HG02571 (cell line): ENCODE measurements around the gene SLAMF9.
A peak's percentile ranks its signal among the peaks of the same experiment; 100 is the strongest.

Source experiments
- ATAC-seq: cut with Tn5 transposase; IDR thresholded peaks from one replicate; pipeline ENCODE4 v1.9.1; 2021; ENCODE audit warnings: mild to moderate bottlenecking, moderate library complexity; ENCODE audit not compliant: unreplicated experiment

The SLAMF9 gene

DNA sequence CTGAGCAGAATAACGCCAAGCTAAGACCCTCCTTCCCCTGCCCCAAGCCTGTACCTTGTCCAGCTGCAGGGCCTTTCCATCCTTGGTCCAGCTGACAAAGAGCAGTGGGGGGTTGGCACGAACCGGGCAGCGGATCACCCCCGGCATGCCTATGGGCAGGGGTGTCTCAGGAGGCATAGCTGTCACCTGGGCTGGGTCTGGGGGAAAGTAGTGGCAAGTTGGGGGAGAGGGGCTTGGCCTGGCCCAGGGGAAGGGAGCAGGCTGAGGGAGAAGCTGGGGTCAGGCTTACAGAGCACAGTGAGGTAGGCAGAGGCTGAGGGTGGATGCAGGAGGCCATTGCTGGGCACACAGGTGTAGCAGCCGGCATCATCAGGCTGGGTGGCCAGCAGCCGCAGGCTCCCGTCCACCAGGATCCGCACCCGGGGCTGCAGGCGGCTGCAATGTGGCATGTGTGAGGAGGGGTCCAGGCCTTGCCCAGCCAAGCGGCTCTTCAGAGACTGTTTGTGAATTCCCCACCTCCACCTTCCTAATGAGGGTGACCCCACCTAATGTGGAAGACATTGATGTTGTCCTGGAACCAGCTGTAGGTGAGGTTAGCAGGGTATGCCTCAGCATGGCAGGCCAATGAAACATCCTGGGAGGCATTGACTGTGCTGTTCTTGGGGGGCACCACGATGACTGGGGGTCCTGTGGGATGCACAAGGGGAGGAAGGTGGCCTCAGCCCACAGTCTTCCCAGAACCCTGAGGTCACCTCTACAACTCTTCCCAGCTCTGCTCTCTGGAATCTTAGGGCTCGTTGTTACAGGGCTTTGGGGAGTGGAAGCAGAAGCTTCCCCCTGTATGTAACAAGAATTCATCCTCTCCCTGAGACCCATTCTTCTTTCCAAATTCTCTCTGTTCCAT is 19.6 kb downstream of the SLAMF9 start:
- ATAC-seq = no peak

DNA sequence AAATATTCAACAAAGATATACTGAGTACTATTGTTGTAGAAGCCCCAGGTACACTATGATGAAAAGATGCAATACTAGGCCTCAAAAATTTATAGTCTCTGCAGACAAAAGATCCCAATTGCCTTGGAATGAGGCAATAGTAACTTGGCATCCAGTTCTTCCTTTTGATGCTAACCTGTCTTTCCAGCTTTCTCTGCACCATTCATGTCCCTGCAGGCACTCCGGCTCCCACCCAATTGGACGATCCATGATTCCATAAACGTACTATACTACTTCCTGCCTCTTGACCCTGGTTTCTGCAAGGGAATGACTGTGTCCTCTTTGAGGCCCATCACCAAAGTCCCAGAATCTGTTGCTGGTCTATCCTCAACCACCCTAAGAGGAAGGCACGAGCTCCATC is 20.7 kb downstream of the SLAMF9 start:
- no peak for ATAC-seq

DNA sequence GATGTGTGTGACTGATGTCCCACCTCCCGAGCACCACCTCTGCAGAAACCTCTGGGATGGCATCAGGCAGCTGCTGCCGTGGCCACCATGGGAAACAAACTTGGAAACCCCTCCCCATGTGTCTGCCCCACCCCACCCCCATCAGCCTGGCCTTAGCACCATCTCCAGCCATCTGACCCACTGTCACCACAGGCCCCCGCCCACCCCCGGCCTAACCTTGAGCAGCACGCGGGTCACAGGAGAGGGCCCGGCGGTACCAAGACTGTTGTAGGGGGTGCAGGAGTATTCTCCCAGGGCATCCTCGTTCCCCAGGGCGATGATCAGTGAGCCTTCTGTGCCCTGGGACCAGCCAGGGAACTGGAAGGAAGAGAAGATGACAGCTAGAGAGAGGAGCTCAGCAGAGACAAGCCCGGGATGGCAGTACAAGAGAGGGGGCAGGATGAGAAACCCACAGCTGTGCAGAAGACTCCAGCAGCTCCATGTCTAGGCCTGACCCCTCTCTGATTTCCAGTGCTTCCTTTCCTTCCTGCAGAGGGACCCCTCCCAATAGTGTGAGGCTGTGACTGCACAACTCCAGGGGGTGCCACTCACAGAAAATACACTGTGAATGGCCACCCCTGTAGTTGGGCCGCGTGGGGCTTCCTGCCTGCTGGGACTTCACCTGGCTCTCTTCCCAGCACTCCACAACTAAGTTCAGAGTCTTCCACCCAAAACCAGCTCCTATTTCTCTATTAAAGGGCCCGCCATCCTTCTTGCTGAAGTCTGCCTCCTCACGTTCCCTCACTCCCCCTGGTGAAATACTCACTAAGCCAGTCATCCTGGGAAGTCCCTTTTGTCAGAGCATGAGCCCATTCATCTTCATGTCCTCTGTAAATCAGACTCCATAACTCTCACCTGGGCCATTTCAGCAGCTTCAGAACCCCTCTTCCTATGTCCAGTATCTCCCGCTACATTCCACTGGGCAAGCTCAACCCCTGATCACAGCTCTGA is 21.4 kb downstream of the SLAMF9 start:
- no peak for ATAC-seq

DNA sequence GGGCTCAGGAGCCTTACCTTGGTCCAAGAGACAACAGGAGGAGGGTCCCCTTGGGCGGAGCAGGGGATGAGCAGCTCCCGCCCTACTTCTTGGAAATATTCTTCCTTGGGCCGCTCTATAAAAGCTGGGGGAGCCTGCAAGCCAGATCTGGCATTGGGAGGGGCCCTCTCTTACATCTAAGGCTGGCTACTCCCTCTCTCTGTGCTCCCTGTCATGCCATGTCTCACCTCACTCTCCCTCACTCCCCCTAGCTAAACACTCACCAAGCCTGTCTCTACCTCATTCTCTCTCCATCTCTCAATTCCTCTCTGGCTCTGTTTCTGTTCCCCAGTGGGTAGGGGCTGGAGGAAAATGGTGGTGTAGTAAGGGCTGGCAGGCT is 22.3 kb downstream of the SLAMF9 start:
- no peak for ATAC-seq

DNA sequence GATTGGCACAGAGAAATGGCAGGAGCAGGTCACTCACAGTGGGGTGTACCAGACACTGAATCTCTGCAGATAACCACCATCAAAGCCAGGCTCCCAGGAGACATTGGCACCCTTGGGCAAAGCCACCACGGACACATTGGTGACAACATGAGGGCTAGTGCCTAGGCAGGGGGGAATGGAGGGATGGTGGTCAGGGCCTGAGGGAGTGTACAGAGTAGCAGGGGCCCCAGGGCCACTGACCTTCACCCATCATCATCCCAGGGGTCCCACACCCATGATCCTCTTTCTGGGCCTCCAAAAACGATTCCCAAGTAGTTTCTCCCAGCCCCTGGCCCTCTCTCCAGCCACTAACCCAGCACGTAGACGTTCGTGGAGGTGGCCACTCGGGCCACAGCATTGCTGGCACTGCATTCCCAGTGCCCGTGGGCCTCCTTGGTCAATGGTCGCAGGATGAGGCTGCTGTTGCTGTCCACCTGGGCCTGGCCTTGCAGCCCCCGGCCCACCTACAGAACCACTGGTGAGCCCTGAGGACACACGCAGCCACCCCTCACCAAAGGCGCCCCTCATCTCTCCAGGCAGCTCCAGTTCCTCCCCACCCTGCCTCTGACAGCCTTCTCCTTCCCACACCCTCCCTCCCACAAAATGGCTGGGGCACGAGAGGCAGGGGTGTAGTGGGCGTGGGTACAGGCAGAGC is 22.8 kb downstream of the SLAMF9 start:
- ATAC-seq = no peak

DNA sequence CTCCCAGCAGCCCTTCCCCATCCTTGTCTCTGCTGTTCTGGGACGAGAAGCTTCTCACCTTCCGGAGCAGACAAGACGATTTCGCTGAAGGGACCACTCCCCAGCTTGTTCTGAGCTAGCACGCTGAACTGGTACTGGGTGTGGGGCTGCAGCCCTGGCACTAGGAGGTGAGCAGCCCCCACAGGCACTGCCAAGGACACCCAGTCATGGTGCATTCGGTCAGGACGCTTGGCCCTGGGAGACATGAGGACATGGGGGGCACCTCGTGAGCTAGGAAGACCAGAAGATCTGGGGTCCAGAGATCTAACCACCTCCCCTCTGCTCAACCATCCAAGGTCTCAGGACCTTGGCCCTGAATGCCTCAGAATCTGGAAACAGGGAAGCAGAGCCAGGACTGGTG is 23.4 kb downstream of the SLAMF9 start:
- no peak for ATAC-seq

DNA sequence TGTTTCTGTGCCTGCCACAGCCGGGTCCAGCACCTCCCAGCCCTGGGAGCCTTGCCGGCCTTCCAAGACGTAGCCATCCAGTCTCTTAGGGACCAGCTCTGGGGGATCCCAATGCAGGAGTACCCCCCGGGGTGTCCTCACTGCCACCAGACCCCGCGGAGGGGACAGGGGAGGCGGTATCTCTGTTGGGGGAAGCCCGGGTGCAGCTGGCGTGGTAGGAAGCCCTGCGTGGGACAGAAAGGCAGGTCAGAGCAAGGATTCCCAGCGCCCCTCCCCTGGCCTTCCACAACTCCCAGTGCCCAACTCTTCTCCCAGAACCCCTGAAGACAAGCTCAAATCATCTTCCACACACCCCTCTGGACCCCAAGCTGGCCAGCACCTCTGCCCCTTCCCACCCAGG is 23.8 kb downstream of the SLAMF9 start:
- ATAC-seq = no peak

DNA sequence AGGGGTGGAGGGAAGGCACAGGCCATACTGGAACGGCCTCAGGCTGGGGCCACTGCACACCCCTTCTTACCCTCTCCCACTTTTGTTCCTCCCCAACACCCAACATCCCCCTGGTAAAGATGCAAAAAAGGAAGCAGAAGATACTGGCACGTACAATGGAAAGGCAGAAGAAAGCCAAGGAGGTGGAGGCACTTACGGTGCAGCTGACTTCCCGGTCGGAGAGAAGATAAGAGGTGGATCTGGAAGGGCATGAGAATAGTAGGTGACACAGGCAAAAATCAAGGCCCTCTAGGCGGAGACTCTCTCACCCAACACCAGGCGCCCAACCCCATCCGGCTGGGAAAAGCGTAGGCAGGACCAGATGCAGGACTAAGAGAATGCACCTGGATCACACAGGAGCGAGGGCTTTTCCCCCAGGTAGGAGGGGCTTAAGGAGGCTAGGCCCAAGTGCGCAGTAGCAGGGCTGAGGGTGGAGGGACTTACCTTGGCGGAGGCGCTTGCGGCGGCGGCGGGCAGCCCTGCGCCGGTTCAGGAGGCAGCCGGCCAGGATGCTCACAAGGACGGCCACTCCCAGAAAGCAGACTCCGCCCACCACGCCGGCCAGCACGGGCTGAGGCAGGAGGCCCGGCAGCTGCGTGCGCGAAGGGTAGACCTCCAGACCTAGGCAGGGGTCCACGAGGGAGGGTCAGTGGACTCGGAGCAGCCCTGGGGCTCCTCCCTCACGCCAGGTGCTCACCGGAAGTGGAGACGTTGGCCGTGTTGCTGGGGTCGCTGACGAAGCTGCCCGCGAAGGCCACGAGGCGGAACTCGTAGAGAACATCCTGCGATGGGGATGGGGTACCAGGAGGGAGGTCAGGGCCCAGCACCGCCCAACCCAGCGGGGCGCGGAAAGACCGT is 24.6 kb downstream of the SLAMF9 start:
- ATAC-seq = no peak

DNA sequence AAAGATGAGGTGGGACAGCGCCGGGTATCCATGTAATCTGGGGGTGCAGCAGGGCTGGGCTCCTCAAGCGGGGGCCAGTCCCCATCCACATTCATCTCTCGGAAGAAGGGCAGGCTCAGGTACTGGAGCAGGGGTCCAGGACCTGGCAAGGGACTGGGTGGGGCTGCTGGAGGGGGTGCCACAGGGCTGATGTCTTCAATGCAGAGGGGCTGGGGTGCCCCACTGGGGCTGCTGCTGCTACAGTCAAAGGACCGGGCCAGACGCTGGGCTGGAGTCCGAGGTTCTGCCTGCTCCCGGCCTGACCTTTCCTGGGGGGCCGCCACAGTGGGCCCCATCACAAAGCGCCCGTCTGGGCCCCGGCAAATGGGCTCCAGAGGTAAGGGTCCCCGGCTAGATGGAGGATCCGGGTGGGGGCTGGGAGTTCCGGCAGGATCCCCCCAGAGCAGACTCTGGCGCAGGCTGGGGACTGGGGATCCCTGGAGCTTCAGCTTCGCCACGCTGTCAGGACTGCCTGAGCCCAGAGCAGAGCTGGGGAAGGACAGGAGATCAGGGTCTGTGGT is 25.5 kb downstream of the SLAMF9 start:
- no peak for ATAC-seq

DNA sequence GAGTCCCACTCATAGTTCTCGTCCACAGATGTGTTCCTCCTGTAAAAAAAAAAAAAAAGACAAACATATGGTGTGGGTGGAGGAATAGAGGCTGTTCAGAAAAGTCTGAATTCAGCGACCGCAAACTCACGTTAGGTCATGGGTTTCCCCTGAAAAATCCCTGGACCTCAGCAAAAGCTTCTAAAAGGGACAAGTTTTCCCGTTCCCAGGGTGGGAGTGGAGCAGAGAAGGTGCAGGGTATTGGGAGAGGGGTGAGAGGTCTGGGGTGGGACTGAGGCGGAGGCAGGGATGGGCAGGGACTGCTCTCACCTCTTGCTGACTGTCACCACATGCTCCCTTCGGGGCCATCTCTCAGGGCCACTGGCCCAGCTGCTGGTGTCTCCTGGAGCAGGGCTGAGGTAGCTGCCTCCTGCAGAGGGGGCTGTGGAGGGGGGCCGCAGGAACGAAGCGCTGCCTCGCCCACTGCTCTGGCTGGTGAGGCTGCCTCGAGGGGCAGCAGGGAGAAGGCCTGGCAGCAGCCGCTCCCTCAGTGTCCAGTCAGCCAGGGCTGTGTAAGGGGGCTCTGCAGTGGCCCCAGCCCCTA is 26.1 kb downstream of the SLAMF9 start:
- ATAC-seq = no peak

DNA sequence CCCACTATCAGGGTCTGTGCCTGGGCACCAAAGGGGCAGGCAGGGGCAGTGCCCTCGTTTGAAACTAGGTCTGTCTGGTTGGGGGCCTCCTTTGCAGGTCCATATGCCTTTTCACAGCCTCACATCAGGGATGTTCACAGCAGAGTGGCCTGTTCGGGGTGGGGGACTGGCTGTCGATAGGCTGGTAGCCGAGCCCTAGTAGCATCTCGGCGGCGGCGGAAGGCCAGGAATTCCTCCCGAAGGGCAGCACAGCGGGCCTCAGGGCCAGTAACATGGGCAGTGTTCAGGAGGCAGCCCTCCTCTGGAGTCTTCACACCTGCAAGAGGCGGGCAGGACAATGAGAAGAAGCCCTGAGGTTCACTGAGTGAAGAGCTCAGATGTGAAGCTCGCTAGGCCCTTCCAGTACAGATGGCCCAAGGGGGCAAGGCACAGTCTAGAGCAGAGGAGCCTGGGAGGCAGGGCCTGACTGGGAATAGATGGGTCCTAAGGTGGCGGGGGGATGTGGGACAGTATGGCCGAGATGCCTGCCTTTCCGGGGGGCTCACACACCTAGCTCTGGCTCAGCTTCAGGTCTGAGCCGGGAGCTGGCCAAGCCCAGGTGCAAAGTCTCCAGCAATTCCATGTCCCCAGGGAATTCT is 26.7 kb downstream of the SLAMF9 start:
- ATAC-seq = no peak

DNA sequence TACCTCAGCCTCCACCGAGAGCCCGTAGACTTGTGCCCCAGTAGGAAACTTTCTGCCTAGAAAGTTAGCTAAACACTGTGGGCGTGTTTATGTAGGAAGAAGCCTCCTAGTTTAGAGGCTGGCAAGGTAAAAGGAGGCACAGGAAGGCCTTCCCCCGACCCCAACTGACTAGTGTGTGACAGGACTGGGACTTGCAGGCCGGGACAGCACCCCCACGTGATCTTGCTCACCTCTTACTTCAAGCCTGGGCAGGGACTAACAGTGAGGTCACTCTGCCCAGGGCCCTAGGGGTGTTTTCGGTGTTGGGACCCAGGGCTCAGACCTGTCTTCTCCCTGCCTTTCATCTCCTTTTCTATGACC is 28.3 kb downstream of the SLAMF9 start:
- peak; percentile 6 for ATAC-seq

DNA sequence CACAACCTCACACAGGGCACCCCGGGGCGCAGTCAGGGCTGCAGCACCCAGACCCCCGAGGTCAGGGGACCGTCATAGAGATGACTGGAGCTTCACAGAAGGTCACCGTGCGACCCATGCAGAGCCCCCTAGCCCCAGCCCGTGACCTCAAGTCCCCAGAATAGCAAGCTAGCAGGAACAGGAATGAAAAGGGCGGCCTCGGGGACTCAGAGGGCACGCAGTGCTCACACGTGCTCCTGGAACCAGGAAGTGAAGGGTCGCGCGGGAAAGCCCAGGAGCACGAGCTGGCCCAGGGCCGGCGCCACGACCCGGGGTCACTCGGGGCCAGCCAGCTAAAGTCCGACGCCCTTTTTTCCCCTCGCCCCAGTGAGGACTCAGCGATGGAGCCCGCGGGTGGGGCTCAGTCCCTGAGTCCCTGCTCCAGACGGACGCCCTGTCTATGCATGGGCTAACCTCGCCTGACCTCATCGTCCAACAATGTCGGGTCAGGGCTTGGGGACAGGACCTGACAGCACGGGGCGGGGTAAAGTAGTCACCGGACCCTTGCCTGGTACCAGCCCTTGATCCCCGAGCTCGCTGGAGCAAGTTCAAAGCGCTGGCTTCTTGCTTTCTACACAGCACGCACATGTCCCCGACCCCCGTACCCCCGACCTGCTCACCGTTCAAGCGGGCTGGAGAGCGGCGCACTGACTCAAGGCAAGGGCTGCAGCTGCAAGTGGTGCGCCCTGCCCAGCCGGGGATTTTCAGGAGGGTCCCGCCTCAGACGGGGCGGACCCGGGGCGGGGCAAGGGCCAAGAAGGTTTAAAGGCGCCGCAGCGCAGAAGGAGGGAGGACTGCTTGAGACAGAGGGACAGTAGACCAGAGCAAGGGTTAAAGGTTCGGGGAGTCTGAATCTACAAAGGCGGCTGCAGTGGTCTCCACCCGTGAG is 29.0 kb downstream of the SLAMF9 start, which contains the start of gene TAGLN2:
Gene TAGLN2, minus strand, starts transcription at position 717 of the 928 bp plus-strand sequence. CDS start 4,998 bp downstream, outside the sequence.
- ATAC-seq = peak; percentile 55

DNA sequence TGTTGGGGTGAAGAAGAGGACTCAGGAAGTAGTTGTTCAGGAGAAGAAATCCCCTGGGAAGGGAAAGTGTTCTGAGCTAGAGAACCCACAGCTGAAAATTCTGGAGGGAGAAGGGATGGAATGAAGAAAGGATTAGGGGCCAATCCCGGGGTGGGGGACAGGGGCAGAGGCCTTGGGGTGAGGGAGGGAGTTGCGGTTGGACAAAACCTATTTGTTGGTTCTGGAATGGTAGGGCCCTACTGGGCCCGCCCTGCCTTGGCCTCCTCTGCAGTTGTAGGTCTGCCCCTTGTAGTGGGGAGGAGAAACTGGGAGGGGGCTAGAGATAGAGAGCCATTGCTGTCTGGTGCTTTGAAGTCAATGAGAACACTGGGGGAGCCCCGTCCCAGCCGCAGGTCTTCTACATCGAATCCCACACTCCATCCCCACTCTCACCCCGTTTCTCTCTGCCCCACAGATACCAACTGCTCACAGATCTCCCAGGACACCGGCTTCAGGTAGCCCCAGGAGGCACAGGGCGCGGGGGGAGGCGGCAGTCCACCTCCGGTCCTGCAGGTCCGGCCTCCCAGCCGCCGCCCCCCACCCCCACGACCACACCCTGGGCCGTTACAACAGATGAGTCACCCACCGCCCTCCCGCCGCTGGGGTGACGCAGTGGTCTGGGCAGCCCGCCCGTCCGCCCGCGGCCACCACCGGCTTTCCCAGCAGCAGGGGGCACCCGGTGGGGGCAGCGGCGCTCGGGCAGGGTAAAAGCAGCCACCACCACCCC is 29.8 kb downstream of the SLAMF9 start:
- no peak for ATAC-seq

DNA sequence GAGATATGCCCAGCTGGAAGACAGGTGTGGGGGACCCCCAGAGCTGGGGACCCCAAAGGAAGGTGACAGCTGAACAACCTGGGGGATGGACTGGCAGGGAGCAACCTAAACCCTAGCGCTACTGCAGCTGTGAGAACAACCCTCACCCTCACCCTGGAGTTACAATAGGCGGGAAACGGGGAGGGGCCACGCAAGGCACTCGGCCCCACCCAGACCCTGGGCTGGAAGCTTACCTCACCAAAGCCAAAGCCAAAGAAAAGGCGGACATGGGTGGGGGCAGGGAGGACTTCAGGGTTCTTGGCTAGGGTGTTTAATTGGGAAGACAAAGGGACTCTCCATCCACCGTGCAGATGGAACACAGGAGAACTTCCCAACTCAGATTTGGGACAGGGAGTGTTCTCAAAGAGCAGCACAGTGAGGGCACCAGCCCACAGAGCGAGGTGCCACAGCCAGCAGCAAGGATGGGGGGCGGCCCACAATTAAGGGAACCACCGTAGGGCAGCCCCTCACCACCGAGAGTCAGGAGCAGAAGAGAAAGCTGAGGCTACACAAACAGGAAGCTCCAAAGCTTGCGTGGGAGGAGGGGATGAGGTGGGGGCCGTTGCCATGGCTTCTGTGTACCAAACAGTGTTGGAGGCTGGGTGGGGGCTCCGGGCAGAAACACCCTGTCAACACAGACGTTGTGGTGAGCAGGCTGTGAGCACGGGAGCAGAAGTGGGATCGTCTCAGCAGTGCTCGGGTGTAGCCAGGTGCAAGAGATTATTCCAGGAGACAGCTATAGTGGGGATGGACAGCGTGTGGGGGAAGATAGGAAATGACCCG is 30.6 kb downstream of the SLAMF9 start:
- peak; percentile 27 for ATAC-seq

DNA sequence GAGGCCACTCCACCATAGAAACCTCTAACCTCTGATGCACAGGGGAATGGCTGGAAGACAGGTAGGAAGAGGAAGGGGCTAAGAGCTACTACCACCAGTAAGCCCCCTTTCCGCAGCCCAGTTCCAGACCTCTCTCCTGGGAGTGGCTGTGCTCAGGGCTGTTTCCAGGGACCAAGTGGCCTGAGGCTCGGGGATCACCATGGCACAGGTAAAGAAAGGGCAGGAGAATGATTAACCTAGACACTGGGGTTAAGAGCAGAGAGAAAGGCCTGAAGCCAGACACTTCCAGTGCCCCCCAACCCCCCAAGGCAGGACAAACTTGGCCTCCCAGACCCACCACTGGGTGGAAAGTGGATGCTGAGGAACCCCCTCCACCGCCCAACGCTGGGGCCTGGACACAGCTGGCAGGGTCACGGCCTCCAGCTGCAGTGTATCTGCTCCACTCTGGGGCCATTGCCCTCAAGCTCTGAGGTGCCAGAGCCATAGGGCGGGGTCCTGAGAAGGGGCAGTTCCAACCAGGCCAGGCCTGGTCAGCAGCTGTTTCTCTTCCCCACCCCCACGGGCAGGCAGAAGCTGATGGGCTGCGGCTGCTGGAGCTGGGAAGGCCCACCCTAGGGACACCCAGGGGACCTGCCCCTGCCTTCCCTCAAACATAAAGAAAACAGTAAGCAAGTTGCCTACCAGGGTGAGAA is 31.4 kb downstream of the SLAMF9 start:
- ATAC-seq = no peak
